HG02973 (cell line): Measurements from ENCODE around the gene AFF4.

Experiments used
- ATAC-seq: cut with Tn5 transposase; IDR thresholded peaks from one replicate; pipeline ENCODE4 v1.9.1; 2021; ENCODE audit warnings: moderate library complexity; ENCODE audit not compliant: unreplicated experiment

AFF4 gene

DNA sequence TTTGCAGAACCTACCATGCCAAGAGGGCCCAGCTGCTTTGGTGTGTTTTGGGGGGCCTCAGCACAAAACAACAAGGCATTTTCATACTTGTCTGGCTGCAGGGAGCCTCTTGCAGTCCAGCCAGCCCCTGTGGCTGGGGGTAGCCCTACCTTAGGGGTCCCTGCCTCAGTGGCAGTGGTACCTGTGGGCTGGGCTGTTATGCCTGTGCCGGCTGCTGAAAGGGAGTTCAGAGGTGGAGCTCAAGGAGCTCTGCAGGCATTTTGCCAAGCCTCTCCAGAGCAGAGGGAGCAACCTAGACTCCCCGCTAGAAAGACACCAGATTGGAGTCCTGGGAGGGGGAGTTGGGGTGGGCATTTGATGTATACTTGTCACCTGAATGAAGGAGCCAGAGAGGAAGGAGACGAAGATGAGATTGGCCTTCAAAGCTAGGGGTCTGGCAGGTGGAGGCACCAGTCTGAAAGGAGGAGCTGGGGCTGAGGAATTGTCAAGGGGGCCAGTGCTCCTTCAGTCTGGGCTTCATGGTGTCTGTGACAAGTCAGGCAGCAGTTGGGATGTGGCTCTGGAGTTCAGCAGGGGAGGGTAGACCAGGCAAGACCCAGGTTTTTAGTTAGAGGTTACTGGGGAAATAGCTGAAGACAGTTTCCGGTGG is 134.5 kb downstream of the AFF4 start:
- no peak for ATAC-seq

DNA sequence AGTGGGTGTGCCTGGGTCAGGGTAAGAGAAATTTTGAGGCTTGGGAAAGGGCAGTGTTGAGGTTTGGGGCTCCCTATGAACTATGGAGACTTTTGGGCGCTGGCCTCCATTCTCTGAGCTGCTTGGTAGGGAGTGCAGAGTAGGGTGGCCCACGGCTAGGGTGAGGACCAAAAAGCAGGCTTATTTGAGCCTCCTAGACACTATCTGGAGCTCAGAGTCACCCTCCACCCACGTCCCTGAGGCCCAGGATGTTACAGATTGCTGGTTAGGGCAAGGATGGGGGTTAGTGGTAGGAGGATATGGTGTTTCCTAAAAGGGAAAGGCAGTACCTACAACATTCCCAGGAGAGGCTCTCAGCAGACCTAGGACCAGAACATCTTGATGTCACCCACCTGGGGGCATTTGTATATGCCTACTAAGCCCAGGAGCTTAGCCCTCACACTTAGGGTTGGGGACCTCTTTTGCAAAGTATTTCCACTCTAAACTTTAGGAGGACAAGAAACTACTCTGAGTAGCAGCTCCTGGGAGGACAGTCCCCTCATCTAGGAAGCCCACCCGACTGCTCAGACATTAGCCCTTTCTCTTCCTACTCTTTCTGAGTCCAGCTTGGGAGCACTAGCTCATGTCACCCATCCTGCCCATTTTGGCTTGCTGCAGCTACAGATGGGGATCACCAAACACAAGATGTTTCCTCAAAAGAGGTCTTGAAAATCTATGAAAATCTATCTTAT is 135.3 kb downstream of the AFF4 start:
- ATAC-seq: no peak

DNA sequence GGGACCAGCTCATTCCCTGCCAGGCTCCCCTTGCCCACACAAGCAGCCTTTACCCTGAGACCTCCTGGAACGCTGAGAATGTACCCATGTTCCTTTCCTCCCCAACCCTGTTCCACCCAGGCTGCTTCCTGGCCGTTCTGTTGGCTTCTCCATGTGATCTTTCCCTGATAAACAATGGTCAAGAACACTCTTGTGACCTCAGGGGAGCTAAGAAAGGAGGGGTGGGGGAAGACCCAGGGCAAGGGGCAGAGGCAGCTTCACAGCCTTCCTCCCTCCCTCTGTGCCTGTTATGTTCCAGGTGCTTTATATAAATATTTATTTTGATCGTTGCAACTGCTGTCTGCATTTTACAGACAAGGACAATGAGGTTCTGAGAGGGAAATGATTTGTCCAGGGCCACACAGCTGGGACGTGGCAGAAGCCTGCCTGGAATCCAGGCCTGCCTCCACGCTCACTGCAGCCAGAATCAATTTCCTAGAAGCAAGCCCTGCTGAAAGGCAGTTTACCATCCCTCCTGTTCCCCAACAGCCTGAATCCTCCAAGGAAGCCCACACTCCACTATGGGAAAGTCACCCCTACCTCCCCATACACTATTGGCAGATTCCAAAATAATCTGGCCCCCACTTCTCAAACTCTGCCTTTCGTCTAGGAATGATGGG is 136.9 kb downstream of the AFF4 start:
- ATAC-seq: no peak

DNA sequence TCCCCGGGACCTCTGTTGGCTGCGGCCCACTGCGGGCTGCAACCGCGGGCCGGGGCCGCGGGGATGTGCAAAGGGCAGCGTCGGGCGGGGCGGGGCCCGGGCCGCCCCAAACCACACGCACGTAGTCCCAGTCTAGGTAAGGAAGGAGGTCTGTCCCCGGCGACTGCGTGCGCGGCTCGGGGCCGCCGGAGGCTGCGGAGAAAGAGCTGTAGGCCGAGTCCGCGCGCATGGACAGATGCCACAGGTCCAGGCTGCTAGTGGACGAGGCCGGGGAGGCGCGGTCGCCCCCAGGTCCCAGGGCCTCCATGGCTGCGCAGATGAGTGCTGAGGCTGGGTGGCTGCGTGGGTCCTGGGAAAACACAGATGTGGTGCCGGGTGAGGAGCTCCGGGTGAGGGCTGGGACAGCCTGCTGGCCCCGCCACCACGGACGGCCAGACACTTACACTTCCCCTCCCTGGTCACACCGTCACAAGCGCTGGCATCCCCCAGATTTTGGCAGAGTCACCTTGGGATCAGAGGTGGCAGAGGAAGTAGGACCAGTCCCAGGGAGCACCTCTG is 137.5 kb downstream of the AFF4 start:
- ATAC-seq: no peak
